OCI-LY3 (cell line): ENCODE results near the gene KCNAB1.

ENCODE experiments used
- EZH2phosphoT487 ChIP-seq: fragments of 200-600 bp; shearing (Covaris generic); IDR thresholded peaks from 2 replicates; pipeline ENCODE4 v1.6.1; 2018; ENCODE audit warnings: antibody characterized with exemption, mixed run types, low read depth
- TF ChIP-seq, protein P1 (sequence below): fragments of 200-600, 300-600 bp; sonication (generic); IDR thresholded peaks from 2 replicates; pipeline ENCODE4 v1.5.1; 2014; ENCODE audit warnings: antibody characterized with exemption, low read length, low read depth

DNA sequence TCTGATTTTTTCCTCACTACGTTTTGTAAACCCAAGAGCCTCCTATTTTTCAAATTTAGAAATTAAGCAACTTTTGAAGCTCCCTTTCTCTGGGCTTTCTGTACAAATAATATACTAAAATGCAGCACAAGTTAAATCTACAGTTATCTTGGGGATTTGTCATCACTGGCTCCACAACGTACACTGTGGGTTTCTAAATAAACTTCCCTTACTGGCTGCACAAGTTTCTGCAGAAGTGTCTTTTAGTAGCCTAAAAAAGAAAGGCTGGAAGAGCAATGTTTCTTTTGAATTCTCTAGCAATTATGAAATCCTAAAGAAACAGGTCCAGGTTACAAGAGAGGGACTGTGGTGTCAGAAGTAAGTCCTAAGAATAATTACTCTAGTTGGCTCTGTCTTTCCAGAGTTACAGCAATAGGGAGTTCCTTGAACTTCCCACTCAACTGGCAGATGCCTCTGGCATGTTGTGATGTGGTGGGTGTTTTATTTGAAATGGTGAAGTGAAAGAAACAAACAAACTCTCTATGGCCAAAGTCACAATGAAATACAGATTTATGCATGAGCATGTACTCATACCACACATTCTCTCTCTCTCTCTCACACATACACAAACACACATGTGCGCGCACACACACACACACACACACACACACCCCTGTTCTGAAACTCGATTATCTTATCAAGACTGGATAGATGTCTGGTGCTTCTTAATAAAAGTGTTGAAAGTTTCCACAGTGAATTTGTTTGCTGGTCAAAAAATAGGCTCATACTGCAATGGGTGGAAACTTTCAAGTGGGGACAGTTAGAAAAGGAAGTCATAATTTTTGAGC is 236.4 kb downstream of the KCNAB1 start:
- TF ChIP-seq, protein P1, sequence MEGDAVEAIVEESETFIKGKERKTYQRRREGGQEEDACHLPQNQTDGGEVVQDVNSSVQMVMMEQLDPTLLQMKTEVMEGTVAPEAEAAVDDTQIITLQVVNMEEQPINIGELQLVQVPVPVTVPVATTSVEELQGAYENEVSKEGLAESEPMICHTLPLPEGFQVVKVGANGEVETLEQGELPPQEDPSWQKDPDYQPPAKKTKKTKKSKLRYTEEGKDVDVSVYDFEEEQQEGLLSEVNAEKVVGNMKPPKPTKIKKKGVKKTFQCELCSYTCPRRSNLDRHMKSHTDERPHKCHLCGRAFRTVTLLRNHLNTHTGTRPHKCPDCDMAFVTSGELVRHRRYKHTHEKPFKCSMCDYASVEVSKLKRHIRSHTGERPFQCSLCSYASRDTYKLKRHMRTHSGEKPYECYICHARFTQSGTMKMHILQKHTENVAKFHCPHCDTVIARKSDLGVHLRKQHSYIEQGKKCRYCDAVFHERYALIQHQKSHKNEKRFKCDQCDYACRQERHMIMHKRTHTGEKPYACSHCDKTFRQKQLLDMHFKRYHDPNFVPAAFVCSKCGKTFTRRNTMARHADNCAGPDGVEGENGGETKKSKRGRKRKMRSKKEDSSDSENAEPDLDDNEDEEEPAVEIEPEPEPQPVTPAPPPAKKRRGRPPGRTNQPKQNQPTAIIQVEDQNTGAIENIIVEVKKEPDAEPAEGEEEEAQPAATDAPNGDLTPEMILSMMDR = no peak
- no peak for TF ChIP-seq EZH2phosphoT487
